Measurements from ENCODE around the gene PRKN.

Gene PRKN

GRCh38 chr6:161459008-161459615 lies 1268.5 kb downstream of the PRKN start:
- H3K9me3 ChIP-seq (ENCODE audit: control insufficient read depth, low read length), result no peaks in the 10 kb centered on the region
- no peaks in the 10 kb centered on the region for H3K27me3 ChIP-seq (ENCODE audit: control insufficient read depth, insufficient read depth, low read length, poor library complexity, severe bottlenecking)
- H3K36me3 ChIP-seq (ENCODE audit: control insufficient read depth, insufficient read depth, low read length), result no peaks in the 10 kb centered on the region
- H3K4me3 ChIP-seq (ENCODE audit: insufficient read depth, low read depth, low read length), result no peak overlapping the region
- H3K27ac ChIP-seq (ENCODE audit: insufficient read depth, low read depth, low read length, poor library complexity, severe bottlenecking), result no peak overlapping the region
- no peaks in the 10 kb centered on the region for H3K4me1 ChIP-seq (ENCODE audit: control insufficient read depth, insufficient read depth, low read length)
- WGBS, 2 experiments, result 84 to 93% methylated on average over 1 of the region's 1 CpG

- H3K4me3 ChIP-seq (ENCODE audit: insufficient read depth, low read depth, low read length), result no peak overlapping the region
- H3K27me3 ChIP-seq (ENCODE audit: control insufficient read depth, insufficient read depth, low read length, poor library complexity, severe bottlenecking), result no peaks in the 10 kb centered on the region
- no peak overlapping the region for H3K27ac ChIP-seq (ENCODE audit: insufficient read depth, low read depth, low read length, poor library complexity, severe bottlenecking)
- no peaks in the 10 kb centered on the region for H3K9me3 ChIP-seq (ENCODE audit: control insufficient read depth, low read length)
- WGBS, 2 experiments, result 83 to 85% methylated on average over 12 of the region's 12 CpGs
- H3K4me1 ChIP-seq (ENCODE audit: control insufficient read depth, insufficient read depth, low read length), result no peaks in the 10 kb centered on the region
- no peaks in the 10 kb centered on the region for H3K36me3 ChIP-seq (ENCODE audit: control insufficient read depth, insufficient read depth, low read length)
Observed at GRCh38 chr6:161458201-161458951, 1269.2 kb downstream of the PRKN start.

GRCh38 chr6:161455848-161456247 lies 1271.7 kb downstream of the PRKN start:
- no peak overlapping the region for H3K4me3 ChIP-seq (ENCODE audit: insufficient read depth, low read depth, low read length)
- no peak overlapping the region for H3K27ac ChIP-seq (ENCODE audit: insufficient read depth, low read depth, low read length, poor library complexity, severe bottlenecking)
- no peaks in the 10 kb centered on the region for H3K9me3 ChIP-seq (ENCODE audit: control insufficient read depth, low read length)
- 86 to 87% methylated on average over 5 of the region's 5 CpGs for WGBS, 2 experiments
- no peaks in the 10 kb centered on the region for H3K36me3 ChIP-seq (ENCODE audit: control insufficient read depth, insufficient read depth, low read length)
- no peaks in the 10 kb centered on the region for H3K27me3 ChIP-seq (ENCODE audit: control insufficient read depth, insufficient read depth, low read length, poor library complexity, severe bottlenecking)
- H3K4me1 ChIP-seq (ENCODE audit: control insufficient read depth, insufficient read depth, low read length), result no peaks in the 10 kb centered on the region

GRCh38 chr6:161453558-161453957 lies 1274.0 kb downstream of the PRKN start:
- WGBS, 2 experiments, result 87 to 90% methylated on average over 4 of the region's 4 CpGs
- no peak overlapping the region for H3K27ac ChIP-seq (ENCODE audit: insufficient read depth, low read depth, low read length, poor library complexity, severe bottlenecking)
- H3K4me3 ChIP-seq (ENCODE audit: insufficient read depth, low read depth, low read length), result no peak overlapping the region
- H3K9me3 ChIP-seq (ENCODE audit: control insufficient read depth, low read length), result no peaks in the 10 kb centered on the region
- H3K27me3 ChIP-seq (ENCODE audit: control insufficient read depth, insufficient read depth, low read length, poor library complexity, severe bottlenecking), result no peaks in the 10 kb centered on the region
- no peaks in the 10 kb centered on the region for H3K36me3 ChIP-seq (ENCODE audit: control insufficient read depth, insufficient read depth, low read length)
- H3K4me1 ChIP-seq (ENCODE audit: control insufficient read depth, insufficient read depth, low read length), result no peaks in the 10 kb centered on the region

- Histone ChIP-seq H3K27ac (ENCODE audit: insufficient read depth, low read depth, low read length, poor library complexity, severe bottlenecking) (no peak overlapping the region), H3K4me1 (ENCODE audit: control insufficient read depth, insufficient read depth, low read length) (peaks cover 4% of the 10 kb centered on the region), H3K4me3 (ENCODE audit: insufficient read depth, low read depth, low read length) (no peak overlapping the region), H3K36me3 (ENCODE audit: control insufficient read depth, insufficient read depth, low read length) (no peaks in the 10 kb centered on the region), H3K27me3 (ENCODE audit: control insufficient read depth, insufficient read depth, low read length, poor library complexity, severe bottlenecking) (no peaks in the 10 kb centered on the region), H3K9me3 (ENCODE audit: control insufficient read depth, low read length) (no peaks in the 10 kb centered on the region)
- WGBS, 2 experiments, result 93 to 96% methylated on average over 3 of the region's 3 CpGs
Observed at GRCh38 chr6:161452241-161452640, 1275.3 kb downstream of the PRKN start.

GRCh38 chr6:161449521-161449920 lies 1278.0 kb downstream of the PRKN start:
- Histone ChIP-seq H3K4me3 (ENCODE audit: insufficient read depth, low read depth, low read length) (no peak overlapping the region), H3K4me1 (ENCODE audit: control insufficient read depth, insufficient read depth, low read length) (peaks cover 22% of the 10 kb centered on the region), H3K36me3 (ENCODE audit: control insufficient read depth, insufficient read depth, low read length) (no peaks in the 10 kb centered on the region), H3K27me3 (ENCODE audit: control insufficient read depth, insufficient read depth, low read length, poor library complexity, severe bottlenecking) (no peaks in the 10 kb centered on the region), H3K27ac (ENCODE audit: insufficient read depth, low read depth, low read length, poor library complexity, severe bottlenecking) (no peak overlapping the region), H3K9me3 (ENCODE audit: control insufficient read depth, low read length) (no peaks in the 10 kb centered on the region)
- WGBS, 2 experiments, result 91 to 98% methylated on average over 3 of the region's 3 CpGs

- Histone ChIP-seq H3K9me3 (ENCODE audit: control insufficient read depth, low read length) (no peaks in the 10 kb centered on the region), H3K4me3 (ENCODE audit: insufficient read depth, low read depth, low read length) (no peak overlapping the region), H3K27me3 (ENCODE audit: control insufficient read depth, insufficient read depth, low read length, poor library complexity, severe bottlenecking) (no peaks in the 10 kb centered on the region), H3K4me1 (ENCODE audit: control insufficient read depth, insufficient read depth, low read length) (peaks cover 34% of the 10 kb centered on the region), H3K27ac (ENCODE audit: insufficient read depth, low read depth, low read length, poor library complexity, severe bottlenecking) (no peak overlapping the region), H3K36me3 (ENCODE audit: control insufficient read depth, insufficient read depth, low read length) (no peaks in the 10 kb centered on the region)
- 48 to 59% methylated on average over 7 of the region's 7 CpGs for WGBS, 2 experiments
Observed at GRCh38 chr6:161446949-161447348, 1280.6 kb downstream of the PRKN start.

GRCh38 chr6:161446296-161446925 lies 1281.2 kb downstream of the PRKN start:
- H3K4me1 ChIP-seq (ENCODE audit: control insufficient read depth, insufficient read depth, low read length), result peaks cover 34% of the 10 kb centered on the region
- 87 to 88% methylated on average over 6 of the region's 6 CpGs for WGBS, 2 experiments
- no peak overlapping the region for H3K4me3 ChIP-seq (ENCODE audit: insufficient read depth, low read depth, low read length)
- H3K9me3 ChIP-seq (ENCODE audit: control insufficient read depth, low read length), result no peaks in the 10 kb centered on the region
- H3K36me3 ChIP-seq (ENCODE audit: control insufficient read depth, insufficient read depth, low read length), result no peaks in the 10 kb centered on the region
- H3K27me3 ChIP-seq (ENCODE audit: control insufficient read depth, insufficient read depth, low read length, poor library complexity, severe bottlenecking), result no peaks in the 10 kb centered on the region
- no peak overlapping the region for H3K27ac ChIP-seq (ENCODE audit: insufficient read depth, low read depth, low read length, poor library complexity, severe bottlenecking)

GRCh38 chr6:161445021-161445799 lies 1282.4 kb downstream of the PRKN start:
- peaks cover 41% of the 10 kb centered on the region for H3K4me1 ChIP-seq (ENCODE audit: control insufficient read depth, insufficient read depth, low read length)
- H3K36me3 ChIP-seq (ENCODE audit: control insufficient read depth, insufficient read depth, low read length), result no peaks in the 10 kb centered on the region
- H3K27ac ChIP-seq (ENCODE audit: insufficient read depth, low read depth, low read length, poor library complexity, severe bottlenecking), result no peak overlapping the region
- 92 to 93% methylated on average over 20 of the region's 20 CpGs for WGBS, 2 experiments
- no peaks in the 10 kb centered on the region for H3K27me3 ChIP-seq (ENCODE audit: control insufficient read depth, insufficient read depth, low read length, poor library complexity, severe bottlenecking)
- no peaks in the 10 kb centered on the region for H3K9me3 ChIP-seq (ENCODE audit: control insufficient read depth, low read length)
- H3K4me3 ChIP-seq (ENCODE audit: insufficient read depth, low read depth, low read length), result no peak overlapping the region

GRCh38 chr6:161444464-161444863 lies 1283.1 kb downstream of the PRKN start:
- Histone ChIP-seq H3K9me3 (ENCODE audit: control insufficient read depth, low read length) (no peaks in the 10 kb centered on the region), H3K27me3 (ENCODE audit: control insufficient read depth, insufficient read depth, low read length, poor library complexity, severe bottlenecking) (no peaks in the 10 kb centered on the region), H3K36me3 (ENCODE audit: control insufficient read depth, insufficient read depth, low read length) (no peaks in the 10 kb centered on the region), H3K27ac (ENCODE audit: insufficient read depth, low read depth, low read length, poor library complexity, severe bottlenecking) (no peak overlapping the region), H3K4me1 (ENCODE audit: control insufficient read depth, insufficient read depth, low read length) (peaks cover 41% of the 10 kb centered on the region), H3K4me3 (ENCODE audit: insufficient read depth, low read depth, low read length) (no peak overlapping the region)
- 71 to 74% methylated on average over 15 of the region's 15 CpGs for WGBS, 2 experiments
